HUES64 (cell line): Measurements from ENCODE around the gene SDCCAG8.

Experiments
- H3K27ac ChIP-seq: 2 replicates; pipeline ENCODE4 v1.7.0; 2013; ENCODE audit warnings: low read depth, low read length, inconsistent platforms
- H3K27me3 ChIP-seq: 2 replicates; pipeline ENCODE4 v1.6.1; 2013; ENCODE audit warnings: mild to moderate bottlenecking, low read length; ENCODE audit not compliant: insufficient read depth
- H3K36me3 ChIP-seq: 2 replicates; pipeline ENCODE4 v1.6.1; 2013; ENCODE audit warnings: mild to moderate bottlenecking, low read length; ENCODE audit not compliant: insufficient read depth
- H3K4me1 ChIP-seq: 2 replicates; pipeline ENCODE4 v1.6.1; 2013; ENCODE audit warnings: mild to moderate bottlenecking, low read length, moderate library complexity; ENCODE audit not compliant: insufficient read depth
- H3K4me3 ChIP-seq: 2 replicates; pipeline ENCODE4 v1.5.1; 2013; ENCODE audit warnings: mild to moderate bottlenecking, low read length, moderate library complexity
- H3K9ac ChIP-seq: 2 replicates; pipeline ENCODE4 v1.6.1; 2013; ENCODE audit warnings: mild to moderate bottlenecking, low read depth, low read length
- H3K9me3 ChIP-seq: 2 replicates; pipeline ENCODE4 v1.6.1; 2013; ENCODE audit warnings: low read depth, low read length; ENCODE audit not compliant: insufficient read depth
- WGBS: fragments of 150-250, 120-280 bp; methylation state at CpG from one replicate; pipeline ENCODE4 v1.1.7; 2013; ENCODE audit warnings: missing lambda C conversion rate; 5-methylcytosine and 5-hydroxymethylcytosine counted together

Gene SDCCAG8

DNA sequence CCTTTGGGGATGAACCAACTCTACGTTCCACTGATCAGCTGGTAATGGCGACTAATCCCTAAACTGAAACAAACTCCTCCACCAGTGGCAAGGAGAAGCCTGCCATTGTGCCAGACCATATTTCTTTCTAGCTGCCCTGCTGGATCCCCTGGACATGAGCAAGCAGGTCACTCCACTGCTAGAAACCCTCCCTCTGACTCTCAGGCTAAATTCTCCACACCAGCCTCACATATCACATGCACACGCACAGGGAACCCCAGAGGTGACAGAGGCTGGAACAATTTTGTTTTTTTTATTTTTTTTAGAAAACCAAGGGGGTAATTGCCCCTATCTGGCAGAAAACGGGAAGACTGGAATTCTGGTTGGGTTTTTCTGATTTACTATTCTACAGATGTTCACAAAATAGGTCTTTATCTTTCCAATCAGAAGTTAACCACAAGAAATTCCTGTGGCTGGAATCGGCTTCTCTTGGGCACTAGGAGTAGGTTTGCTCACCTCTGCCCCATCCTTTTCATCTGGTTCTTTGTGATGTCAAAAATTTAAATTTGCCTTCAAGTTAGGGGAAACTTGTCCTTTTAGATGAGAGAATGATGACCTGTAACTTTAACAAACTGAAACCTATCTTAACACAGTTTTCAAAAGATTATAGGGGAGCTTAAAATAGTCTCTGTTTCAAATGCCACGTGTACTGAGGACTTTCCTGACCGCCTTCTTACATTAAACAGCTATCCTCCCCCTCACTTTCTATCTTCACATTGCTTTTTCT lies 258.1 kb downstream of the SDCCAG8 start:
- Histone ChIP-seq H3K27ac (no peak overlapping the region), H3K27me3 (no peaks in the 10 kb centered on the region), H3K4me3 (no peak overlapping the region), H3K9me3 (peaks cover 12% of the 10 kb centered on the region), H3K4me1 (peaks cover 9% of the 10 kb centered on the region; the same call in 1 of the 2 replicates), H3K36me3 (peaks cover 9% of the 10 kb centered on the region; the same call in 1 of the 2 replicates), H3K9ac (no peak overlapping the region)
- WGBS, result 80% methylated on average over 7 of the region's 7 CpGs

DNA sequence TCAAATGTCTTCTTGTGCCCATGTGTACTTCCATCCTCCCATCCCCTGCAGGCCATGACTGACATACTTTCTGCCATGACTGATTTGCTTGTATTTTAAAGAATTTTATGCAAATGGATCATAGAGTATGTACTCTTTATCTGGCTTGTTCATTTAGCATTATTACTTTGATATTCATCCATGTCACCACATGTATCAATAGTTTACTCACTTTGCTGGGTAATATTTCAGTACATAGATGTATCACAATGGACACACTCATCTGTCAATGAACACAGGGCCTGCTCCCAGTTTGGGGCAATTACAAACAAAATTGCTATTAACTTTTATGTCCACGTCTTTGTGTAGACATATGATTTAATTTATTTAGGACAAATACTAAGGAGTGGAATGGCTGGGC lies 259.1 kb downstream of the SDCCAG8 start:
- Histone ChIP-seq H3K9ac (no peak overlapping the region), H3K4me3 (no peak overlapping the region), H3K4me1 (peaks cover 9% of the 10 kb centered on the region; the same call in 1 of the 2 replicates), H3K36me3 (peaks cover 9% of the 10 kb centered on the region; the same call in 1 of the 2 replicates), H3K27ac (no peak overlapping the region), H3K27me3 (no peaks in the 10 kb centered on the region), H3K9me3 (peaks cover 12% of the 10 kb centered on the region)
- WGBS, result no CpG with 5 or more reads among the region's 1 CpG

DNA sequence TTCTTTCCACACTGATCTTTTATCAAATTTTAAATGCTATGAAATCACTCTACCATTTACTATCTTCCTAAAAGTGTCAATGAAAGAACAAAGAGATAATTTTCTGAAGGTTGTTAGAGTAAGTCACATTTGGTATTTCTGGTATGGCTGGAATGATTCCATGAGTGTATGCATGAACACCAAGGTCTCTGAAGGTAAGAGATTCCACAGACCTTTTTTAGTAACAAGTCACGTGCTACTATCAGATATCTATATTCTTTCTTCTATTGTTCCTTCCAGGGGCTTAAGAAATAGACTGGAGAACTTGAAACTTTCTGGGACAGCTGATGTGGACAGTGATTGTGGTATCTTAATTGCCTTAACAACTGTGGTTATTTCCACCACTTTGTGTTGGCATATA lies 265.0 kb downstream of the SDCCAG8 start:
- Histone ChIP-seq H3K36me3 (0 out of 2 replicates have a peak, but pooled peaks cover 6% of the 10 kb centered on the region), H3K9me3 (peaks cover 12% of the 10 kb centered on the region), H3K4me1 (peaks cover 7% of the 10 kb centered on the region; the same call in 1 of the 2 replicates), H3K27me3 (no peaks in the 10 kb centered on the region), H3K9ac (no peak overlapping the region), H3K27ac (no peak overlapping the region), H3K4me3 (no peak overlapping the region)
- WGBS, result 100% methylated on average over 1 of the region's 1 CpG

DNA sequence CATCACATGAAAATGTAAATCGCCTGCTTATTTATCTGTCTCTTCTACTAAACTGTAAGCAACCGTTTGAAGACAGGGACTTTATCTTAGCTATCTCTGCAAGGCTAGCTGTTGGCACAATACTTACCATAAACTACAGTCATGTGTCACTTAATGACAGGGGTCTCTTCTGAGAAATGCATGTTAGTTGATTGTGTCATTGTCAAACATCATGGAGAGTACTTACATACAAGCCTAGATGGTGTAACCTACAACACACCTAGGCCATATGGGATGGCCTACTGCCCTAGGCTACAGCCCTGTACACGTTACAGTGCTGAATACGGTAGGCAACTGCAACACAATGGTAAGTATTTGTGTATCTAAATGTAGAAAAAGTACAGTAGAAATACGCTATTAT lies 267.9 kb downstream of the SDCCAG8 start:
- H3K4me1 ChIP-seq, result peaks cover 7% of the 10 kb centered on the region; the same call in 1 of the 2 replicates
- no peaks in the 10 kb centered on the region for H3K27me3 ChIP-seq
- 96% methylated on average over 5 of the region's 5 CpGs for WGBS
- H3K9ac ChIP-seq, result no peak overlapping the region
- H3K9me3 ChIP-seq, result no peaks in the 10 kb centered on the region; the same call in 1 of the 2 replicates
- H3K27ac ChIP-seq, result no peak overlapping the region
- H3K36me3 ChIP-seq, result no peaks in the 10 kb centered on the region
- no peak overlapping the region for H3K4me3 ChIP-seq

DNA sequence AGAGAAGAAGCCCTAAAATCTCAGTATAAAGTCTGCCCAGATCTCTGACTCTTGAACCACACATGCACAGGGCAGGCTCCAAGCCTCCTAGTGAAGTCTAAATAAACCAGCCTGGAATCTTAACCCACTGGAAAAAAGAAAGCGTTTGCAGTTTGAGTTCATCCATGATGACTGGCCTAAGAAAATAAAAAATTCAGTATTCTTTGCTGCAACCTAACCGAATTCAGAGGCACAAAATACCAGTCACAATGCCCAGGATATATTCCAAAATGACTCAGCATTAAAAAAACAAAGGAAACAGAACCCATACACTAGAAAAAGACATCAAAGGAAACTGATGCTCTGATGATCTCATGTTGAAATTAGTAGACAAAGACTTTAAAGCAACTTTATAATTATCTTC lies 269.2 kb downstream of the SDCCAG8 start:
- Histone ChIP-seq H3K27me3 (no peaks in the 10 kb centered on the region), H3K9me3 (no peaks in the 10 kb centered on the region; the same call in 1 of the 2 replicates), H3K9ac (no peak overlapping the region), H3K4me1 (peaks cover 7% of the 10 kb centered on the region; the same call in 1 of the 2 replicates), H3K36me3 (no peaks in the 10 kb centered on the region), H3K27ac (peak overlapping the region; percentile 16; the same call in 1 of the 2 replicates), H3K4me3 (no peak overlapping the region)
- 92% methylated on average over 2 of the region's 2 CpGs for WGBS

DNA sequence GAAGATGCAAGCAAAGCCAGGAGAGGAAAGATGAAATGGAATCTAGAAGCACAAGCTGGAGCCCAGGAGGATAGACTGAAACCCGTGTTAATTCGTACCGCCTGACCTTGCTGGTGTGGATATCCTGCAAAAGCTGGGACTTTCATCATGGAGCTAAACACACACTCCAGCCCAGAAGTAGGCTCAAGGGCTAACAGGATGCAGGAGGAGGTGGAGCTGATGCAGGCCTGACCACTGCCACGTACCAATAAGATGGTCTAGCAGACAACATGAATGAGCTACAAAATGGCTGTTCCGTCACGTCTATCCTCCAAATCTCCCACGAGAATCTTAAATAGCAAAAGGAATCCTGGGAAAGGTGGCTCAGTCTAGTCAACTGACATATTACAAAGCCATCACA lies 270.3 kb downstream of the SDCCAG8 start:
- H3K36me3 ChIP-seq, result no peaks in the 10 kb centered on the region

DNA sequence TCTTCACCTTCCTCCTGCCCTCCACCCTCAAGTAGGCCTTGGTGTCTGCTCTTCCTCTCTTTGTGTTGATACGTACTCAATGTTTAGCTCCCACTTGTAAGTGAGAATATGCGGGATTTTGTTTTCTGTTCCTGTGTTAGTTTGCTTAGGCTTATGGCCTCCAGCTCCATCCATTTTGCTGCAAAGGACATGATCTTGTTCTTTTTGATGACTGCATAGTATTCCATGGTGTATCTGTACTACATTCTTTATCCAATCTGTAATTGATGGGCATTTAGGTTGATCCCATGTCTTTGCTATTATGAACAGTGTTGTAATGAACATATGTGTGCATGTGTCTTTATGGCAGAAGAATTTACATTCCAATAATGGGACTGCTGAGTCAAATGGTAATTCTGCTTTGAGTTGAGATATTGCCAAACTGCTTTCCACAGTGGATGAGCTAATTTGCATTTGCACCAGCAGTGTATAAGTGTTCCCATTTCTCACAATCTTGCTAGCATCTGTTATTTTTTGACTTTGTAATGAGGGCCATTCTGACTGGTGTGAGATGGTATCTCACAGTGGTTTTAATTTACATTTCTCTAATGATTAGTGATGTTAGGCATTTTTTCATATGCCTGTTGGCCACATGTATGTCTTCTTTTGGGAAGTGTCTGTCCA lies 272.7 kb downstream of the SDCCAG8 start:
- Histone ChIP-seq H3K27me3 (no peaks in the 10 kb centered on the region), H3K36me3 (no peaks in the 10 kb centered on the region), H3K9ac (no peak overlapping the region), H3K4me1 (peaks cover 7% of the 10 kb centered on the region; the same call in 1 of the 2 replicates), H3K4me3 (no peak overlapping the region), H3K27ac (no peak overlapping the region), H3K9me3 (no peaks in the 10 kb centered on the region; the same call in 1 of the 2 replicates)
- 100% methylated on average over 2 of the region's 2 CpGs for WGBS

More for the DNA sequence above, 270.3 kb downstream of the SDCCAG8 start:
- Histone ChIP-seq H3K9ac (no peak overlapping the region), H3K9me3 (no peaks in the 10 kb centered on the region; the same call in 1 of the 2 replicates), H3K27ac (no peak overlapping the region), H3K4me1 (peaks cover 7% of the 10 kb centered on the region; the same call in 1 of the 2 replicates), H3K4me3 (no peak overlapping the region), H3K27me3 (no peaks in the 10 kb centered on the region)
- WGBS, result 93% methylated on average over 7 of the region's 7 CpGs

DNA sequence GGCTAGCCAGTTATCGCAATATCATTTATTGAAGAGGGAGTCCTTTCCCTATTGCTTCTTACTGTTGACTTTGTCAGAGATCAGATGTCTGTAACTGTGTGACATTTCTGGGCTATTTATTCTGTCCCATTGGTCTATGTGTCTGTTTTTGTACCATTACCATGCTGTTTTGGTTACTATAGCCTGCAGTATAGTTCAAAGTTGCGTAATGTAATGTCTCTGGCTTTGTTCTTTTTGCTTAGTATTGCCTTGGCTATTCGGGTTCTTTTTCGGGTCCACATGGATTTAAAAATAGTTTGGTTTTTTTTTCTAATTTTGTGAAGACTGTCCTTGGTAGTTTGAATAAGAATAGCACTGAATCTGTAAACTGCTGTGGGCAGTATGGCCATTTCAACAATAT lies 273.7 kb downstream of the SDCCAG8 start:
- Histone ChIP-seq H3K9ac (no peak overlapping the region), H3K9me3 (no peaks in the 10 kb centered on the region; the same call in 1 of the 2 replicates), H3K4me1 (peaks cover 7% of the 10 kb centered on the region; the same call in 1 of the 2 replicates), H3K4me3 (no peak overlapping the region), H3K27me3 (no peaks in the 10 kb centered on the region), H3K27ac (no peak overlapping the region), H3K36me3 (no peaks in the 10 kb centered on the region)
- WGBS, result 99% methylated on average over 4 of the region's 4 CpGs

DNA sequence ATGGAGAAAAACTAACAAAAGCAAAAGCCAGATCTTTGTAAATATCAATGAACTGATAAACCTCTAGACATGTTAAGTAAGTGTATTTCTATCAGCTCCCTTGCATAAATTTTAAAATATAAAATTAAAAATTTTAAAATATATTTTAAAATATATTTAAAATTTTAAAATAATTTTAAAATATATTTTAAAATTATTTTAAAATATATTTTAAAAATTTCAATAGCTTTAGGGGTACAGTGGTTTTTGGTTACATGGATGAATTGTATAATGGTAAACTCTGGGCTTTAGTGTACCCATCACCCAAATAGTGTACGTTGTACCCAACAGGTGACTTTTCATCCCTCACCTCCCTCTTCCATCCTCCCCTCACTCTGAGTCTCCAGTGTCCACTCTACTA lies 279.2 kb downstream of the SDCCAG8 start:
- Histone ChIP-seq H3K9ac (no peak overlapping the region), H3K4me1 (no peaks in the 10 kb centered on the region), H3K27me3 (no peaks in the 10 kb centered on the region), H3K36me3 (no peaks in the 10 kb centered on the region), H3K9me3 (no peaks in the 10 kb centered on the region), H3K4me3 (no peak overlapping the region), H3K27ac (no peak overlapping the region)
- 94% methylated on average over 1 of the region's 1 CpG for WGBS

DNA sequence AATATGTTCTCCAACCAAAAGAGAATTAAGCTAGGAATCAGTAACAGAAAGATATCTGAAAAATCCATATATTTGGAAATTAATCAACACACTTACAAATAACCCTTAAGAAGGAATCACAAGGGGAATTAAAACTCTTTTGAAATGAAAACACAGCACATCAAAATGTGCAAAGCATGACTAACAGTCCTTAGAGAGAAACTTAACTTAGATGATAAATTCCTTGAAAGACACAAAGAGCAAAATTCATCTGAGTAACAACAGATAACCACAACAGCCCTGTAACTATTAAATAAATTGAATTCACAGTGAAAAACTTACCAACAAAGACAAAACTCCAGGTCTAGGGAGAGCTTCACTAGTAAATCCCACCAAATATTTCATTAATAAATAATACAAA lies 283.8 kb downstream of the SDCCAG8 start:
- H3K4me1 ChIP-seq, result no peaks in the 10 kb centered on the region
- H3K4me3 ChIP-seq, result no peak overlapping the region
- no peaks in the 10 kb centered on the region for H3K27me3 ChIP-seq
- no peaks in the 10 kb centered on the region for H3K36me3 ChIP-seq
- H3K27ac ChIP-seq, result no peak overlapping the region
- no peaks in the 10 kb centered on the region for H3K9me3 ChIP-seq
- no peak overlapping the region for H3K9ac ChIP-seq

DNA sequence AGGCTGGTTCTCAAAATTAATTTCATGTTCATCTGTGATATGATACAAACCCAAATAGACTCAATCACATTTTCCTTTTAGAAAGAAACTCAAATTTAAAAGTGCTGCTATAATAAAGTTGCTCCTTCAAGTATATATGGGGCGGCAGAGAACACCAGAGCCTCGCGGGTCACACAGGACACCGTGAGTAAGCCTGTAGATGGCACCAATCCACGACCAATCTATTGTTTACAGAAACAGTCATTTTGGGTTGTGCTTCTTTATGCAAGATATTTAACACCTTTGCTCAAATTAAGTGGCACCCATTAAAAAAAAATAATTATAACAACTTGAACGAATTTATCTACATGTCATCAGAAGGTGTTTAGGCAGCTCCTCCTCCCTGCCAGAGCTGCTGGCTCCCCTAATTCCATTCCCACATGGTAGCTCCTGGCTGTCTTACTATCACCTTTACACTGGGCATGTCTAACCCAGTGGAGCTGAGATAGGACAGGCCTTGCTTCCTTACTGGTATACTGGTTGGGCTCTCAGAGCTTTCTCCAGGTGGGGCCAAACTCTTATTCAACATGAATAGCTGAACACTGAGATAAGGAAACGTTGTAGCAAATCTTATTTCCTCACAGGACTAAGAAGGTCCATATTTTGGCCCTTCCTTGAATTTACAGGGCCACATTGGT lies 287.0 kb downstream of the SDCCAG8 start:
- Histone ChIP-seq H3K9ac (no peak overlapping the region), H3K27me3 (no peaks in the 10 kb centered on the region), H3K4me1 (no peaks in the 10 kb centered on the region), H3K27ac (no peak overlapping the region), H3K36me3 (peaks cover 4% of the 10 kb centered on the region; the same call in 1 of the 2 replicates), H3K9me3 (no peaks in the 10 kb centered on the region), H3K4me3 (no peak overlapping the region)
- 75% methylated on average over 7 of the region's 7 CpGs for WGBS
